ENCODE data around the gene SULF2. TPM values are rescaled to one million over a fixed set of nuclear protein-coding genes. Genes with fewer than 3 reads are reported as not detected.

The SULF2 gene
- total and polyA plus RNA-seq, 3 donors from 2014 or later = 61.5 to 117 (median 95.6) TPM

DNA sequence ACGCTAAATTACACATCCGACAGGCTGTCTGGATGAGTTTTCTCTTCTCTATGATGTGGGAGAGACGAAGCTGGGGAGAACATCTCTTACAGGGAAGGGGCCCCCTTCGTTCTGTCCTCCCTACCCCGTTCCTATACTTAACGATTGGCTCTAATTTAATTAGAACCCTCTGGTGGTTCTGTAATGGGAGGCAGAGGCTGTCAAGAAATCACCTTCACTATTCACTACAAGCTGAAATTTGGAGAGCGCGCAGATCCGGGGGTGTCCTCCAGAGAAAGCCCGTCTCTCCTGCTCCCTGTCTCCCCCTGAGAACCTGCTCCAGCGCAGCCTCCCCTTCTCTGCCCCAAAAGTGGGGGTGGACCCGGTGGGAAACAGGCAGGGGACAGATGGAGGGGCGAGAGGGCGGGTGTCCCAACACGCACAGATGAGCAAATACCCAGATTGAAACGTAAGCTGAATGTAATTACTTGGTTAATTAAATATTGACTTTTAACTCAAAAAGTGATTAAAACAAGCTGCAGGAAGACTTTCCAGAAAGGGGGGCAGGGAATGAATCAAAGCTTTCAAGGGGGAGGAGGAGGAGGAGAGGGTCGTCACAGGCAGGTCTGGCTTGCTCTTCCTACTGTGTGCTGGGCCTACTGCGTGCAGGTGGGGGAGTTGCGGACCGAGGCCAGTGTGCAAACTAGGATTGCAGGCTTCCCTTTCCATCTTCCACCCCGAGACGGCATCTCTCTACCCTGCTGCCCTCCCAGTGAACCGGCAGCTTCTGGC, 1.3 kb downstream of the SULF2 start:
- Histone ChIP-seq H3K9me3 (no peaks in the 10 kb centered on the region), H3K4me3 (peak overlapping the region; percentile 58 to 68), H3K4me1 (peaks cover 16% of the 10 kb centered on the region), H3K27ac (peak overlapping the region in 1 of 2 donors; percentile 73), H3K36me3 (ENCODE audit: low read depth, missing control alignments) (no peaks in the 10 kb centered on the region), H3K27me3 (no peaks in the 10 kb centered on the region)
- no peak for DNase-seq
- intact Hi-C loops (cut with DNase I; ENCODE audit: low total_unique reads) = no loop called here
- TF ChIP-seq CTCF (IDR thresholded peaks at IDR 0.05) = no peak
- TF ChIP-seq POLR2A (IDR thresholded peaks at IDR 0.05) = no peak
- 29 to 39% methylated on average over 22 to 23 of the region's 23 CpGs for WGBS, 2 donors

DNA sequence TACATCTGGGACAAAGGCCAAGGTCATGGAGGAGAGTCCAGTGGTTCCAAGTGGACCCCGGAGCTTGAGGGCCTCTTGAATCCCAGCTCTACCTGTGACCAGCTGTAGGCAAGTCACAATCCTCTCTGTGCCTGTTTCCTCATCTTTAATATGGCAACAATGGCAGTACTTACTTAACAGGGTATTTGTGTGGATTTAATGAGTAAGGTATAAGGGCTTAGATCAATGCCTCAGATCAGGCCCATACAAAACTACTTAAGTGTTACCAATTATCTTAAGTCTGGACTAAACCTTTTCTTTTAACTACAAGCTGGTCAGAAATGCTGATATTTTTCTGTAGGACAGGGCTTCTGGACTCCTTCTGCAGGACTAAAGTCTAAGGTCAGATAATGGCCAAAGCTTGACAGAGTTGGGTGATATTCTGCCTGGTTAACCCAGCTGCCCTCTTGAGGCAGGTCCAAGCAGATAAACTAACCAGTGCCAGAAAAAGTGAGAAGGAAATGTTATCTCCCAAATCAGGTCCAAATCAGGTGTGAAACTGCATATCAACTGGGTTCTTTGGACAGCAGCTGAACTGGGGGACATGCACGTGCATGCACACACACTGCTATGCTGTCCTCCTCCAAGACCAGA, 2.2 kb downstream of the SULF2 start:
- Histone ChIP-seq H3K9me3 (no peaks in the 10 kb centered on the region), H3K27me3 (no peaks in the 10 kb centered on the region), H3K36me3 (ENCODE audit: low read depth, missing control alignments) (no peaks in the 10 kb centered on the region), H3K27ac (no peak overlapping the region), H3K4me3 (no peak overlapping the region), H3K4me1 (peaks cover 20% of the 10 kb centered on the region)
- WGBS, 2 donors = 59 to 68% methylated on average over 2 of the region's 2 CpGs
- intact Hi-C loops (cut with DNase I; ENCODE audit: low total_unique reads) = no loop called here
- DNase-seq = no peak
- TF ChIP-seq CTCF (IDR thresholded peaks at IDR 0.05) (peak in 1 of 3 experiments; percentile 13), POLR2A (IDR thresholded peaks at IDR 0.05) (no peak)

GRCh38 chr20:47782076-47782475, 3.2 kb downstream of the SULF2 start:
- H3K27ac ChIP-seq = no peak overlapping the region
- WGBS, 2 donors = 91 to 95% methylated on average over 7 of the region's 7 CpGs
- H3K36me3 ChIP-seq (ENCODE audit: low read depth, missing control alignments) = no peaks in the 10 kb centered on the region
- no peaks in the 10 kb centered on the region for H3K9me3 ChIP-seq
- H3K4me1 ChIP-seq = peaks cover 20% of the 10 kb centered on the region
- H3K4me3 ChIP-seq = no peak overlapping the region
- no peaks in the 10 kb centered on the region for H3K27me3 ChIP-seq
- TF ChIP-seq CTCF (IDR thresholded peaks at IDR 0.05) = no peak
- TF ChIP-seq POLR2A (IDR thresholded peaks at IDR 0.05) = no peak
- intact Hi-C loops (cut with DNase I; ENCODE audit: low total_unique reads) = no loop called here
- no peak for DNase-seq

DNA sequence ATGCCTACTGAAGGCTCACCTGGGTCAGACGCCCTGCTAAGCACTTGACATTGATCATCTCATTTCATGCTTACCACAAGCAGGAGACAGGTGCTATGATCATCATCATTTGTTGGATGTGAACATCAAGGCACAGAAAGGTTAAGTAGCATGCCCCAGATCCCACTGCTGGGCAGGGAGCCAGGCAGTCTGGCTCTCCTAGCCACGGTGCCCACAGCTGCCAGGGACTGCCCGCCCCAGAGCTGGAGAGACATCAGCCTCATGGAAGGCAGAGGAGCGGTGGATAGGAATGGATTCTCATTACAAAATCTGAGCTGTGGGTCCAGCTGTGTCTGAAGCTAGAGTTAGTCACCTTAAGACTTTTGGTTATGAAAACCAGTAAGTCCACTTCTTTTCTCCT, 3.6 kb downstream of the SULF2 start:
- TF ChIP-seq CTCF (IDR thresholded peaks at IDR 0.05) (no peak), POLR2A (IDR thresholded peaks at IDR 0.05) (no peak)
- Histone ChIP-seq H3K4me1 (peaks cover 20% of the 10 kb centered on the region), H3K9me3 (no peaks in the 10 kb centered on the region), H3K27ac (no peak overlapping the region), H3K4me3 (no peak overlapping the region), H3K27me3 (no peaks in the 10 kb centered on the region), H3K36me3 (ENCODE audit: low read depth, missing control alignments) (no peaks in the 10 kb centered on the region)
- WGBS, 2 donors = 77 to 90% methylated on average over 4 of the region's 4 CpGs
- intact Hi-C loops (cut with DNase I; ENCODE audit: low total_unique reads) = no loop called here
- no peak for DNase-seq

Data from testis (tissue), 3 donors.